DOHH2 (cell line): ENCODE measurements around the gene DCAF8.
A peak's percentile ranks its signal among the peaks of the same experiment; 100 is the strongest.
"Not testable (repeated sequence)": the region's sequence is repeated elsewhere in the genome, so short reads cannot be mapped to it uniquely, and the experiment has no call there.

Experiments
- H3F3A ChIP-seq: fragments of 200-600 bp; sonication (generic), shearing (Covaris generic); 2 replicates; pipeline ENCODE4 v1.6.0; 2016; ENCODE audit warnings: antibody characterized with exemption, mild to moderate bottlenecking; ENCODE audit not compliant: control insufficient read depth, insufficient read depth
- H3K27ac ChIP-seq: fragments of 200-600 bp; sonication (generic); 2 replicates; pipeline ENCODE4 v1.5.1; 2014; ENCODE audit warnings: low read depth, mild to moderate bottlenecking, low read length, moderate library complexity
- H3K27me3 ChIP-seq: fragments of 200-600 bp; sonication (generic); 2 replicates; pipeline ENCODE4 v1.6.1; 2014; ENCODE audit warnings: mild to moderate bottlenecking, low read length, mixed read lengths; ENCODE audit not compliant: control insufficient read depth
- H3K36me3 ChIP-seq: fragments of 200-600 bp; sonication (generic); 2 replicates; pipeline ENCODE4 v1.6.1; 2014; ENCODE audit warnings: mild to moderate bottlenecking, low read length, moderate library complexity, mixed read lengths; ENCODE audit not compliant: control insufficient read depth
- H3K4me1 ChIP-seq: fragments of 200-600 bp; sonication (generic); 2 replicates; pipeline ENCODE4 v1.6.1; 2014; ENCODE audit warnings: mild to moderate bottlenecking, low read length, mixed read lengths; ENCODE audit not compliant: control insufficient read depth
- H3K4me2 ChIP-seq: fragments of 200-600 bp; sonication (generic); 2 replicates; pipeline ENCODE4 v1.6.0; 2014; ENCODE audit warnings: mild to moderate bottlenecking, low read length, moderate library complexity
- H3K4me3 ChIP-seq: fragments of 200-600 bp; sonication (generic); 2 replicates; pipeline ENCODE4 v1.5.1; 2014; ENCODE audit warnings: mild to moderate bottlenecking, low read length, mixed read lengths
- H3K79me2 ChIP-seq: fragments of 200-600 bp; sonication (generic); 2 replicates; pipeline ENCODE4 v1.6.1; 2014; ENCODE audit warnings: mild to moderate bottlenecking, low read length, mixed read lengths; ENCODE audit not compliant: control insufficient read depth
- H3K9me2 ChIP-seq: fragments of 200-600 bp; sonication (generic); replicated peaks from 2 replicates; pipeline ENCODE4 v1.6.1; 2014; ENCODE audit warnings: mild to moderate bottlenecking, low read length, mixed read lengths; ENCODE audit not compliant: control insufficient read depth
- H3K9me3 ChIP-seq: fragments of 200-600 bp; sonication (generic); 2 replicates; pipeline ENCODE4 v1.6.1; 2014; ENCODE audit warnings: antibody characterized with exemption, low read length, mixed read lengths; ENCODE audit not compliant: control insufficient read depth, insufficient read depth
- H4K20me1 ChIP-seq: fragments of 200-600 bp; sonication (generic); 2 replicates; pipeline ENCODE4 v1.6.0; 2014; ENCODE audit warnings: low read depth, mild to moderate bottlenecking, antibody characterized with exemption, low read length, moderate library complexity; ENCODE audit not compliant: control insufficient read depth, insufficient read depth
- EZH2phosphoT487 ChIP-seq: fragments of 200-600 bp; sonication (generic); IDR thresholded peaks from 2 replicates; pipeline ENCODE4 v1.6.1; 2017; ENCODE audit warnings: borderline replicate concordance, mild to moderate bottlenecking, antibody characterized with exemption, low read length, moderate library complexity, mixed read lengths
- TF ChIP-seq, protein P1 (sequence below): fragments of 200-600 bp; sonication (generic); IDR thresholded peaks from one replicate; pipeline ENCODE4 v1.5.1; 2014; ENCODE audit warnings: antibody characterized with exemption, mild to moderate bottlenecking, low read depth, low read length; ENCODE audit not compliant: poor library complexity, severe bottlenecking

The DCAF8 gene

DNA sequence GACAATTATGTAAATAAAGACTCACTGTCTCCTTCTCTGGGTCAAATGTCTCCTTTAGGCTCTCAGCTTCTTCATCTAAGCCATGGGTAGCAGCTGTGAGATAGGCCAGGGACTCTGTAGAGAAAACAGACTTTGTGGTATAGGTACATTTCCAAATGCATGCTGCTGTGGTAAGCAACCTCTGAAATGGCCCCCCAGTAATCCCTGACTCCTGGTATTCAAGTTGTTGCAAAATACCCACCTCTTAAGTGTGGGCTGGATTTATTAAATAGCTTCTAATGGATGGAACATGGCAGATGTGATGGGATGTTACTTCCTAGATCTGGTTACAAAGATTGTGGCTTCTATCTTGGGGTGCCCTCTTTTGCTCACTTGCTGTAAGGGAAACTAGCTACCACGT is 33.7 kb upstream of the DCAF8 start:
- H3K4me3 ChIP-seq = no peak overlapping the region
- H3K4me2 ChIP-seq = no peak overlapping the region
- peaks cover 13% of the 10 kb centered on the region for H3F3A ChIP-seq
- H3K27ac ChIP-seq = no peak overlapping the region
- no peaks in the 10 kb centered on the region for H3K27me3 ChIP-seq
- H3K4me1 ChIP-seq = no peaks in the 10 kb centered on the region
- TF ChIP-seq EZH2phosphoT487 = no peak
- TF ChIP-seq, protein P1, sequence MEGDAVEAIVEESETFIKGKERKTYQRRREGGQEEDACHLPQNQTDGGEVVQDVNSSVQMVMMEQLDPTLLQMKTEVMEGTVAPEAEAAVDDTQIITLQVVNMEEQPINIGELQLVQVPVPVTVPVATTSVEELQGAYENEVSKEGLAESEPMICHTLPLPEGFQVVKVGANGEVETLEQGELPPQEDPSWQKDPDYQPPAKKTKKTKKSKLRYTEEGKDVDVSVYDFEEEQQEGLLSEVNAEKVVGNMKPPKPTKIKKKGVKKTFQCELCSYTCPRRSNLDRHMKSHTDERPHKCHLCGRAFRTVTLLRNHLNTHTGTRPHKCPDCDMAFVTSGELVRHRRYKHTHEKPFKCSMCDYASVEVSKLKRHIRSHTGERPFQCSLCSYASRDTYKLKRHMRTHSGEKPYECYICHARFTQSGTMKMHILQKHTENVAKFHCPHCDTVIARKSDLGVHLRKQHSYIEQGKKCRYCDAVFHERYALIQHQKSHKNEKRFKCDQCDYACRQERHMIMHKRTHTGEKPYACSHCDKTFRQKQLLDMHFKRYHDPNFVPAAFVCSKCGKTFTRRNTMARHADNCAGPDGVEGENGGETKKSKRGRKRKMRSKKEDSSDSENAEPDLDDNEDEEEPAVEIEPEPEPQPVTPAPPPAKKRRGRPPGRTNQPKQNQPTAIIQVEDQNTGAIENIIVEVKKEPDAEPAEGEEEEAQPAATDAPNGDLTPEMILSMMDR = no peak
- no peaks in the 10 kb centered on the region for H3K9me3 ChIP-seq
- H3K36me3 ChIP-seq = peaks cover 93% of the 10 kb centered on the region
- no peaks in the 10 kb centered on the region for H4K20me1 ChIP-seq
- no peaks in the 10 kb centered on the region for H3K9me2 ChIP-seq
- H3K79me2 ChIP-seq = no peaks in the 10 kb centered on the region

DNA sequence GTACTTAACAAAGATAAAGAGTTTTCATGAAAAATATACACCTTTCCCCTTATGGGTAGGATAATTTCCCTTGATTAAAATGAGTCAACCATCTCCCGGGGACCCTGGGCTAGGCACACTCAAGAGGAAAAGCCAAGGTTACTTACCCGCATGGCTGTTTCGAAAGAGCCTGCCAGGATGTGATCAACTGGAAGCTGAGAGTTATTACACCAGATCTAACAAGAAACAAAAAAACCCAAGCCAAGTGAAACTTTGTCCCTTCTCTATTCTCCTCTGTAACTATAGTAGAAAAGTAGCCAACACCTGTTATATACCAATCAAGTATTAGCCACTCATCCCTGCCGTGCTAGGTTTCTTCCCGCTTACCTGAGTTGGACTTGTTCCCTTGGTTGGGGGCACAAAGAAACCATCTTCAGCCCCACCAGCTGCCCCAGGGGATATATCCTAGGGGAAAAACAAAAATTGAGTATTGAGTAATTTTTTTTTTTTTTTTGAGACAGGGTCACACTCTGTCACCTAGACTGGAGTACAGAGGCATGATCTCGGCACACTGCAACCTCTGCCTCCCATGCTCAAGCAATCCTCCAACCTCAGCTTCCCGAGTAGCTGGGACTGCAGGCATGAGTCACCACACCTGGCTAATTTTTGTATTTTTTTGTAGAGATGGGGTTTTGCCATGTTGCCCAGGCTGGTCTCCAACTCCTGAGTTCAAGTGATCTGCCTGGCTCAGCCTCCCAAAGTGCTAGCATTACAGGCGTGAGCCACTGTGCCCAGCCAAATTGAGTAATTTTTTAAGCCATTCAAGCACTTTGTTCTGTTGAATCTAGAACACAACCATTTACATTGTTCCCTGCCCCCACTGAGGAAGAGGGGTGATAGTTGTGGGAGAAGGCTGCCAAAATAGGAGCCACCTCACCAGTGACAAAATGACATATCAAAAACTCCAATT is 30.9 kb upstream of the DCAF8 start:
- H3K4me3 ChIP-seq = no peak overlapping the region
- H3K27me3 ChIP-seq = no peaks in the 10 kb centered on the region
- peaks cover 93% of the 10 kb centered on the region for H3K36me3 ChIP-seq
- H3K9me2 ChIP-seq = no peaks in the 10 kb centered on the region
- H3K4me1 ChIP-seq = no peaks in the 10 kb centered on the region
- H3K79me2 ChIP-seq = no peaks in the 10 kb centered on the region
- H3K4me2 ChIP-seq = no peak overlapping the region
- no peaks in the 10 kb centered on the region for H4K20me1 ChIP-seq
- no peak overlapping the region for H3K27ac ChIP-seq
- TF ChIP-seq, protein P1 = no peak
- no peak for TF ChIP-seq EZH2phosphoT487
- H3K9me3 ChIP-seq = no peaks in the 10 kb centered on the region
- H3F3A ChIP-seq = peaks cover 17% of the 10 kb centered on the region

DNA sequence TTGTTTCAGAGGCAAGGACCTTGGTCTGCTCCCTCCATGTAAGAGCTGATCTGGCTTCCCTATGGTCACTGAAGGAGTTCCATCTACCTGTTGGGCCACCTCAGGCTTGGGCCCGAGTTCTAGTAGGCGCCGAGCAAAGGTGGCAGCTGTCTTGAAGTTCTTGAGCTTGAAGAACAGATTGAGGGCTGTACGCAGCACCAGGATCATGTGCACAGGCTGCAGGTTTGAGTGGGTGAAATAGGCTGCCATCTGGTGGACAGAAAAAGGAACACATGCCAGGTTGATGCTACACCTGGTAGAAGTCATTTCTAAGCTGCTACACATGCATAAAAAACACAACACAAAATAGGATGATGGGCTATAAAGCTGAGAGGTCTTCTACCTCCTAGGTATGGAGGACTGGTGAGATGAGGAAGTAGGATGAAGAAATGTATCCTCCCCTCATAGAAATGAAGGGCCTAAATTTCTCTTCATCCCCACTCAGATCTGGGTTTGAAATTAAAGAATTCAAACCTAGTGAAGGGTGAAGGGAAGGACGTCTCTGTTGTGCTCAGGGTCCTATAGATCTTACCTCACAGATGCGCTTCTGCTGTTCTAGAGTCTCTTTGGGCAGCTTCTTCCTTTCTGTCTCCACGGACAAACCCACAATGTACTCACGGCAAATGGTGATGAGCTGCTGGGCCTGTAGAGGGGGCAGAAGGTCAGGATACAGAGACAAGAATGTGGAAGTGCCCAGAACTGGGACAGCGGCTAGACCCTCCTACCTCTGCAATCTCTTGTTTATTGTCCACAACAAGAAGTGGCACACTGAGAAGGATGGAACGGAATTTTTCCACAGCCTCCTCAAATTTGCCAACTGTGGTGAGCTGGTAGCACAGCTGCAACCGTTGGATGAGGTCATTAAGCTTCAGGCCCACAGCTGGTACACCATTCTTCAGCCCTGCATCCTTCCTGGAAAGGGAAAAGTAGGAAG is 29.2 kb upstream of the DCAF8 start:
- TF ChIP-seq, protein P1 = peak; percentile 88
- no peak for TF ChIP-seq EZH2phosphoT487
- H3K4me3 ChIP-seq = no peak overlapping the region
- H3K9me2 ChIP-seq = no peaks in the 10 kb centered on the region
- H3K36me3 ChIP-seq = peaks cover 76% of the 10 kb centered on the region
- no peaks in the 10 kb centered on the region for H3K79me2 ChIP-seq
- no peaks in the 10 kb centered on the region for H3K4me1 ChIP-seq
- no peaks in the 10 kb centered on the region for H4K20me1 ChIP-seq
- H3K4me2 ChIP-seq = no peak overlapping the region
- H3K27me3 ChIP-seq = no peaks in the 10 kb centered on the region
- no peaks in the 10 kb centered on the region for H3K9me3 ChIP-seq
- peaks cover 18% of the 10 kb centered on the region for H3F3A ChIP-seq
- no peak overlapping the region for H3K27ac ChIP-seq

DNA sequence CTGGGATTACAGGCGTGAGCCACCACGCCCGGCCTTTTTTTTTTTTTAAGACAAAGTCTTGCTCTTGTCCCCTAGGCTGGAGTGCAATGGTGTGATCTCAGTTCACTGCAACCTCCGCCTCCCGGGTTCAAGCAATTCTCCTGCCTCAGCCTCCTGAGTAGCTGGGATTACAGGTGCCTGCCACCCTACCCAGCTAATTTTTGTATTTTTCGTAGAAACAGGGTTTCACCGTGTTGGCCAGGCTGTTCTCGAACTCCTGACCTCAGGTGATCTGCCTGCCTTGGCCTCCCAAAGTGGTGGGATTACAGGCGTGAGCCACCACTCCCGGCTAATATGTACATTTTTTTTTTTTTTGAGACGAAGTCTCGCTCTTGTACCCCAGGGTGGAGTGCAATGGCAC is 25.4 kb upstream of the DCAF8 start:
- not testable (repeated sequence) for H3K27ac ChIP-seq, H4K20me1 ChIP-seq, H3K4me3 ChIP-seq, H3K27me3 ChIP-seq, H3K9me3 ChIP-seq, H3K4me2 ChIP-seq, H3K9me2 ChIP-seq
- Histone ChIP-seq H3K79me2 (peaks cover 20% of the 10 kb centered on the region), H3K4me1 (peaks cover 16% of the 10 kb centered on the region), H3K36me3 (peaks cover 45% of the 10 kb centered on the region), H3F3A (peaks cover 20% of the 10 kb centered on the region)
